Glomerular visceral epithelial cell (primary cell): ENCODE measurements around the gene NSUN6.

Source experiments
- DNase-seq: peaks from one replicate; pipeline ENCODE4 v3.0.0-alpha.2; 2016; ENCODE audit errors: extremely low spot score

NSUN6 gene

GRCh38 chr10:18498998-18499397, 152.4 kb downstream of the NSUN6 start:
- peak; percentile 9 for DNase-seq

- no peak for DNase-seq
Measured at GRCh38 chr10:18497806-18498369, 153.5 kb downstream of the NSUN6 start.
